GM23248 (cell line): ENCODE measurements around the gene LTBP3.

Experiments
- EZH2 ChIP-seq: fragments of 200-600 bp; sonication (generic); IDR thresholded peaks from 2 replicates; pipeline ENCODE4 v1.6.1; 2018; ENCODE audit warnings: antibody characterized with exemption, mild to moderate bottlenecking; ENCODE audit not compliant: insufficient read depth, poor library complexity, severe bottlenecking
- EZH2phosphoT487 ChIP-seq: fragments of 200-600 bp; sonication (generic); IDR thresholded peaks from 2 replicates; pipeline ENCODE4 v1.6.1; 2018; ENCODE audit warnings: antibody characterized with exemption, moderate library complexity, mild to moderate bottlenecking, low read depth; ENCODE audit not compliant: insufficient read depth

DNA sequence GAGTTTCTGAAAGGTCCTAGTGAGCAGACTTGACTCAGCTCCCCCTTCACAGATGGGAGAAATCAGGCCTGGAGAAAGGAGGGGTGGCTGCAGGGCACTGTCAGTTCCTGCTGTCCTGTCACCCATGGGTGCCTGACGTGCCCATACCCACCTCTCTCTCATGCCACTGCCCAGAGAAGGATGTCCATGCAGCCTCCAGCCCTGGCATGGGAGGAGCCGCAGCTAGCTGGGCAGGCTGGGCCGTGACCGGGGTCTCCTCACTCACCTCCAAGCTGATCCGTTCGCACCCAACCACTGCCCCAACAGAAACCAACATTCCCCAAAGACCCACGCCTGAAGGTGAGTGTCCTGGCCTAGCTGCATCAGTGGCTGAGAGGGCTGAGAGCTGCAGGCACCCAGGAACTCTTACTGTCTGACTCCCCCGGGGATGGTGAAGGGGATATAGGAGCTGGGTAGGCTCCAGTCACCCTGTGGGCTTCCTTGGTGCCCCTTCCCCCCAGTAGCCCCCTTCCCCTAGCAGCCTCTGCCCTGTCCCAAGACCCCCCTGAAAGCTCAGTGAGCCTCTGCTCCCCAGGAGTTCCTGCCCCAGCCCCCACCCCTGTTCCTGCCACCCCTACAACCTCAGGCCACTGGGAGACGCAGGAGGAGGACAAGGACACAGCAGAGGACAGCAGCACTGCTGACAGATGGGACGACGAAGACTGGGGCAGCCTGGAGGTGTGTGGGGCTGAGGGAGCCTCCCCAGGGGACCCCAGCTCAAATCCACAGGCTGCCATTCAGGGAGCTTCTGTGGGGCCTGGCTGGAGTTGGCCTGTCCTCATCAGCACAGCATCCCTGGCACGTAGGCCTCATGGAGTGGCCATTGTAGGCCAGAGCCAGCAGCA, 21.5 kb downstream of the LTBP3 start:
- no peak for TF ChIP-seq EZH2phosphoT487
- no peak for TF ChIP-seq EZH2
